Ishikawa (cell line): Measurements from ENCODE around the gene CDCA5.

Experiments used
- CEBPB ChIP-seq: IDR thresholded peaks from 2 replicates; pipeline ENCODE4 v1.6.1; 2012
- CREB1 ChIP-seq: IDR thresholded peaks from 2 replicates; pipeline ENCODE4 v1.6.1; 2012; ENCODE audit warnings: low read depth
- EGR1 ChIP-seq: IDR thresholded peaks from 2 replicates; pipeline ENCODE4 v1.6.1; 2012
- EP300 ChIP-seq: IDR thresholded peaks from 2 replicates; pipeline ENCODE4 v1.6.1; 2012; ENCODE audit warnings: borderline replicate concordance
- FOXM1 ChIP-seq: IDR thresholded peaks from 2 replicates; pipeline ENCODE4 v1.6.1; 2012; ENCODE audit warnings: low read depth, borderline replicate concordance
- MAX ChIP-seq: IDR thresholded peaks from 2 replicates; pipeline ENCODE4 v1.6.1; 2012
- NFIC ChIP-seq: IDR thresholded peaks from 2 replicates; pipeline ENCODE4 v1.6.1; 2012
- RAD21 ChIP-seq: IDR thresholded peaks from 2 replicates; pipeline ENCODE4 v1.6.1; 2012; ENCODE audit warnings: low read depth
- REST ChIP-seq: IDR thresholded peaks from 2 replicates; pipeline ENCODE4 v1.6.1; 2012; ENCODE audit warnings: low read depth, mild to moderate bottlenecking
- TAF1 ChIP-seq: IDR thresholded peaks from 2 replicates; pipeline ENCODE4 v1.6.1; 2012; ENCODE audit warnings: low read depth, mild to moderate bottlenecking
- TCF12 ChIP-seq: IDR thresholded peaks from 2 replicates; pipeline ENCODE4 v1.6.1; 2012; ENCODE audit warnings: low read depth
- TEAD4 ChIP-seq: IDR thresholded peaks from 2 replicates; pipeline ENCODE4 v1.6.1; 2012
- USF1 ChIP-seq: IDR thresholded peaks from 2 replicates; pipeline ENCODE4 v1.6.1; 2012
- YY1 ChIP-seq: IDR thresholded peaks from 2 replicates; pipeline ENCODE4 v1.6.1; 2012; ENCODE audit warnings: low read depth
- ZBTB7A ChIP-seq: IDR thresholded peaks from 2 replicates; pipeline ENCODE4 v1.6.1; 2012; ENCODE audit warnings: low read depth

The CDCA5 gene

GRCh38 chr11:65127473-65128181, 43.8 kb upstream of the CDCA5 start:
- no peak for TF ChIP-seq USF1
- no peak for TF ChIP-seq FOXM1
- TF ChIP-seq TAF1 = no peak
- TF ChIP-seq CEBPB = no peak
- no peak for TF ChIP-seq TEAD4
- no peak for TF ChIP-seq RAD21
- no peak for TF ChIP-seq YY1
- TF ChIP-seq TCF12 = no peak
- no peak for TF ChIP-seq ZBTB7A
- no peak for TF ChIP-seq MAX

- TF ChIP-seq TAF1 (no peak), RAD21 (no peak), ZBTB7A (no peak), FOXM1 (no peak), EGR1 (no peak), REST (no peak), EP300 (no peak), CREB1 (no peak), USF1 (no peak), NFIC (no peak), YY1 (no peak), MAX (no peak), CEBPB (no peak), TEAD4 (no peak), TCF12 (no peak)
Measured at GRCh38 chr11:65126624-65127274, 42.9 kb upstream of the CDCA5 start.

GRCh38 chr11:65125197-65126056, 41.6 kb upstream of the CDCA5 start:
- TF ChIP-seq EP300 (no peak), REST (no peak), TAF1 (no peak), USF1 (no peak), FOXM1 (no peak), NFIC (no peak), CREB1 (no peak)

GRCh38 chr11:65124480-65125196, 40.8 kb upstream of the CDCA5 start:
- TF ChIP-seq NFIC (no peak), FOXM1 (no peak), EGR1 (no peak), CEBPB (no peak), YY1 (no peak)
